ENCODE results near the gene CAPRIN2. TPM values are rescaled to one million over a fixed set of nuclear protein-coding genes. Genes with fewer than 3 reads are reported as not detected.

Gene CAPRIN2
- total RNA-seq, 4 donors from 2014 or later: 22.5 to 40.3 (median 31.7) TPM

GRCh38 chr12:30752255-30752654 lies 2.5 kb downstream of the CAPRIN2 start:
- TF ChIP-seq, protein P1, sequence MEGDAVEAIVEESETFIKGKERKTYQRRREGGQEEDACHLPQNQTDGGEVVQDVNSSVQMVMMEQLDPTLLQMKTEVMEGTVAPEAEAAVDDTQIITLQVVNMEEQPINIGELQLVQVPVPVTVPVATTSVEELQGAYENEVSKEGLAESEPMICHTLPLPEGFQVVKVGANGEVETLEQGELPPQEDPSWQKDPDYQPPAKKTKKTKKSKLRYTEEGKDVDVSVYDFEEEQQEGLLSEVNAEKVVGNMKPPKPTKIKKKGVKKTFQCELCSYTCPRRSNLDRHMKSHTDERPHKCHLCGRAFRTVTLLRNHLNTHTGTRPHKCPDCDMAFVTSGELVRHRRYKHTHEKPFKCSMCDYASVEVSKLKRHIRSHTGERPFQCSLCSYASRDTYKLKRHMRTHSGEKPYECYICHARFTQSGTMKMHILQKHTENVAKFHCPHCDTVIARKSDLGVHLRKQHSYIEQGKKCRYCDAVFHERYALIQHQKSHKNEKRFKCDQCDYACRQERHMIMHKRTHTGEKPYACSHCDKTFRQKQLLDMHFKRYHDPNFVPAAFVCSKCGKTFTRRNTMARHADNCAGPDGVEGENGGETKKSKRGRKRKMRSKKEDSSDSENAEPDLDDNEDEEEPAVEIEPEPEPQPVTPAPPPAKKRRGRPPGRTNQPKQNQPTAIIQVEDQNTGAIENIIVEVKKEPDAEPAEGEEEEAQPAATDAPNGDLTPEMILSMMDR (IDR thresholded peaks at IDR 0.05; ENCODE audit: low read depth): no peak

DNA sequence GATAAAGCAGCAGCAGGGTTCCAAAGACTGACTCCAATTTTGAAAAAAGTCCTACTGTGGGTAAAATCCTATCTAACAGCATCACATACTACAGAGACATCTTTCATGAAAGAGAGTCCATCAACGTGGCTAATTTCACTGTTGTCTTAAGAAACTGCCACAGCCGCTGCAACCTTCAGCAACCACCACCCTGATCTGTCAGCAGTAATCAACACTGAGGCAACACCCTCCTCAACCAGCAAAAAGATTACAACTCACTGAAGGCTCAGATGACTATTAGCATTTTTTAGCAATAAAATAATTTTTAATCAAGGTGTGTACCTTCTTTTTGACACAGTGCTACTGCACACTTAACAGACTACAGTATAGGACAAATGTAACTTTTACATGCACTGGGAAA lies 6.6 kb downstream of the CAPRIN2 start:
- TF ChIP-seq, protein P1 (IDR thresholded peaks at IDR 0.05; ENCODE audit: low read depth): no peak

DNA sequence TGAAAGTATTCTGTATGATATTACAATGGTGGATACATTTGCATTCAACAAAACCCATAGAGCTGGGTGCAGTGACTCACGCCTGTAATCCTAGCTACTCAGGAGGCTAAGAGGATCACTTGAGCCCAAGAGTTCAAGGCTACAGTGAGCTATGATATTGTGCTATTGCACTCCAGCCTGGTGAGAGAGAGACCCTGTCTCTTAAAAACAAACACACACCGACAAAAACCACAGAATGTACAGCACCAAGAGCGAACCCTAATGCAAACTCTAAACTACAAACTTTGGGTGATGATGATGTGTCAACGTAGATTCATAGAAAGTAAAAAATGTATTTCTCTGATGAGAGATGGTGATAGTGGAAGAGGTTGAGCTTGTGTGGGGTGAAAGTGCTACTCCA lies 8.6 kb downstream of the CAPRIN2 start:
- TF ChIP-seq, protein P1 (IDR thresholded peaks at IDR 0.05; ENCODE audit: low read depth): no peak

DNA sequence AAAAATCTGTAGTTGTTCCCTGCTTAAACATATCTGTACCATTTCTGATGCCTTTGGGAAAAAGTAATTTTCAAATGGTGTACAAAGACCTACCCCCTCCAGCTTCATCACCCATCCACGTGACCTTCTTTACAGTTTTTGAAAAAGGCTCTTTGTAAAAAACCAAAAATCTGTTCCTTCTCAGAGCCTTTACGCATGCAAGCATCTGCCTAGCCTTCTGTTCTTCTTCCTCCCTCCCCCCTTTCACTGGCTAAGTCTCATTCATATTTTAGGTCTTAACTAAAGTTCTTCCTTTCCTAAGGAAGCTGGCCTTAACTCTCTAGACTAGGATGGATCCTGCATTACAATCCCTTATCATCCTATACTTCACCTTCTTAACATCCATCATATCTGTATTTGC lies 10.4 kb downstream of the CAPRIN2 start:
- TF ChIP-seq, protein P1 (IDR thresholded peaks at IDR 0.05; ENCODE audit: low read depth): no peak

GRCh38 chr12:30740274-30740673 lies 14.5 kb downstream of the CAPRIN2 start:
- TF ChIP-seq, protein P1 (IDR thresholded peaks at IDR 0.05; ENCODE audit: low read depth): no peak

DNA sequence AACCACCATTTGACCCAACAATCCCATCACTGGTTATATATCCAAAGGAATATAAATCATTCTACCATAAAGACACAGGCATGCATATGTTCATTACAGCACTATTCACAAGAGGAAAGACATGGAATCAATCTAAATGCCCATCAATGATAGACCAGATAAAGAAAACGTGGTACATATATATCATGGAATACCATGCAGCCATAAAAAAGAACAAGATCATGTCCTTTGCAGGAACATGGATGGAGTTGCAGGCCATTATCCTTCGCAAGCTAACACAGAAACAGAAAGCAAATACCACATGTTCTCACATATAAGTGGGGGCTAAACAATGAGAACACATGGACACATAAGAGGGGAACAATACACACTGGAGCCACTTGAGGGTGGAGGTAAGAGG lies 15.7 kb downstream of the CAPRIN2 start:
- TF ChIP-seq, protein P1 (IDR thresholded peaks at IDR 0.05; ENCODE audit: low read depth): no peak

GRCh38 chr12:30732954-30733637 lies 21.7 kb downstream of the CAPRIN2 start:
- TF ChIP-seq, protein P1 (IDR thresholded peaks at IDR 0.05; ENCODE audit: low read depth): no peak

Data from subcutaneous adipose tissue (tissue), 4 donors.